Measurements from ENCODE around the gene COL5A1.

GRCh38 chr9:134624137-134624591 is 17.4 kb upstream of the COL5A1 start:
- TF ChIP-seq CTCF (IDR thresholded peaks at IDR 0.05) (no peak), POLR2A (IDR thresholded peaks at IDR 0.05) (no peak)
